Skeletal muscle tissue (tissue), 4 donors: ENCODE results near the gene SYNPO. TPM values are rescaled to one million over a fixed set of nuclear protein-coding genes. Genes with fewer than 3 reads are reported as not detected.

ENCODE experiments used
- H3K27ac ChIP-seq: one replicate; pipeline ENCODE4 v1.7.0; 2013; ENCODE audit warnings: mild to moderate bottlenecking, low read depth, low read length, inconsistent platforms
- H3K27me3 ChIP-seq, 3 donors: one replicate each; pipeline ENCODE4 v1.7.0; 2013; ENCODE audit warnings: low read length in 3 of 3; ENCODE audit not compliant: control insufficient read depth in 3 of 3, insufficient read depth in 3 of 3
- H3K36me3 ChIP-seq, 3 donors: one replicate each; pipeline ENCODE4 v1.7.0; 2013; ENCODE audit warnings: low read length in 3 of 3; ENCODE audit not compliant: control insufficient read depth in 3 of 3, insufficient read depth in 3 of 3
- H3K4me1 ChIP-seq, 3 donors: one replicate each; pipeline ENCODE4 v1.7.0; 2013; ENCODE audit warnings: low read length in 3 of 3, mild to moderate bottlenecking in 3 of 3; ENCODE audit not compliant: control insufficient read depth in 3 of 3, insufficient read depth in 3 of 3
- H3K4me3 ChIP-seq, 3 donors: one replicate each; pipeline ENCODE4 v1.7.0; 2013; ENCODE audit warnings: low read length in 3 of 3
- H3K9ac ChIP-seq, 3 donors: one replicate each; pipeline ENCODE4 v1.7.0; 2013; ENCODE audit warnings: low read length in 3 of 3, mild to moderate bottlenecking in 3 of 3, moderate library complexity in 2 of 3, low read depth in 1 of 3
- H3K9me3 ChIP-seq, 3 donors: one replicate each; pipeline ENCODE4 v1.7.0; 2013; ENCODE audit warnings: low read length in 3 of 3; ENCODE audit not compliant: control insufficient read depth in 3 of 3
- total RNA-seq: library from RNA; depleted of rRNA; stranded (reverse); fragments of >200 nt; gene quantifications from one replicate; pipeline ENCODE4 v1.2.3, GENCODE V29; 2014
- donor health status: Osteomylitis.

The SYNPO gene
- total RNA-seq, 1 donor from 2014 or later = 6.3 TPM

DNA sequence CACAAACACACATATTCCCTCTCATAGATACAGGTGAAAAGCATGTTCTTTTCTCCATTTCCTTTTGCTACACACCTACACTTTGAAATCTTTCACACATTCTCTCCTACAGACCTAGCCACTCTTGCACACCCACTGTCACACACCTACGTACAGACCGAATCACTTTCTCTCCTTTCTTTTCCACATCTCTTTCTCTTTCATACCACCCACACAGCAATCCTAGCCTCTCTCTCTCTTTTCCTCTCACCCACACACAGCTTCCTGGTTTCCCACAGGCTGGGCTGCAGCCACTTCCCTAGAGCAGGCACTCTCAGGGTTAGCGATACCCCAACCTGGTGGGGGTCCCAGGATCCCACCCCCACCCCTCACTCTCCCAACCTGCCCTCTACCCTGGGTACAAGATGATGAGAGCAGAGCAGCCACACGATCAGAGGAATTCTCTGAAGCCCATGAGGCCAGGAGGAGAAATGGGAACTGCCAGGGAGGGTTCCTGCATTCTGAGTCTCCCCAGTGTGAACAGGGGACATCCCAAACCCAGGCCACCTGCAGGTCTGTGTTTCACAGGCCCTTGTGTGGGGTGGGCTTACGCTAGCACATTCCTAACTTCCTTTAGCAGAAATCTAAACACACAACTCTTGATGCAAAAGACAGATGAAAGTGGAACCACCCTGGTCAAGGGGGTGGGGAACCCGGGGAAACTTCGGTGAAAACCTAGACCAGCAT, 17.1 kb upstream of the SYNPO start:
- H3K4me1 ChIP-seq = peaks cover 47 to 79% (median 64%) of the 10 kb centered on the region in 3 donors
- peak overlapping the region; percentile 10 to 84 (median 39) for H3K9ac ChIP-seq
- no peaks in the 10 kb centered on the region for H3K27me3 ChIP-seq
- H3K4me3 ChIP-seq = peak overlapping the region in 1 of 3 donors; percentile 70
- H3K9me3 ChIP-seq = no peaks in the 10 kb centered on the region
- peak overlapping the region; percentile 72 for H3K27ac ChIP-seq
- peaks cover 0 to 20% (median 5%) of the 10 kb centered on the region in 3 donors for H3K36me3 ChIP-seq

- Histone ChIP-seq H3K27me3 (no peaks in the 10 kb centered on the region), H3K36me3 (peaks cover 0 to 20% (median 5%) of the 10 kb centered on the region in 3 donors), H3K9me3 (no peaks in the 10 kb centered on the region), H3K9ac (peak overlapping the region; percentile 51 to 84 (median 72)), H3K27ac (peak overlapping the region; percentile 72), H3K4me1 (peaks cover 47 to 79% (median 64%) of the 10 kb centered on the region in 3 donors), H3K4me3 (peak overlapping the region; percentile 57 to 70 (median 59))
Measured at GRCh38 chr5:150623878-150624216, 16.6 kb upstream of the SYNPO start.

- peaks cover 0 to 21% (median 5%) of the 10 kb centered on the region in 3 donors for H3K36me3 ChIP-seq
- H3K4me3 ChIP-seq = peak overlapping the region; percentile 66 to 96 (median 96)
- H3K9ac ChIP-seq = peak overlapping the region; percentile 97 to 100 (median 100)
- no peaks in the 10 kb centered on the region for H3K9me3 ChIP-seq
- H3K27ac ChIP-seq = peak overlapping the region; percentile 100
- H3K27me3 ChIP-seq = no peaks in the 10 kb centered on the region
- peaks cover 47 to 79% (median 64%) of the 10 kb centered on the region in 3 donors for H3K4me1 ChIP-seq
Measured at GRCh38 chr5:150624334-150625163, 15.9 kb upstream of the SYNPO start.

- H3K9ac ChIP-seq = peak overlapping the region; percentile 97 to 100 (median 100)
Measured at GRCh38 chr5:150625164-150625535, 15.3 kb upstream of the SYNPO start.

DNA sequence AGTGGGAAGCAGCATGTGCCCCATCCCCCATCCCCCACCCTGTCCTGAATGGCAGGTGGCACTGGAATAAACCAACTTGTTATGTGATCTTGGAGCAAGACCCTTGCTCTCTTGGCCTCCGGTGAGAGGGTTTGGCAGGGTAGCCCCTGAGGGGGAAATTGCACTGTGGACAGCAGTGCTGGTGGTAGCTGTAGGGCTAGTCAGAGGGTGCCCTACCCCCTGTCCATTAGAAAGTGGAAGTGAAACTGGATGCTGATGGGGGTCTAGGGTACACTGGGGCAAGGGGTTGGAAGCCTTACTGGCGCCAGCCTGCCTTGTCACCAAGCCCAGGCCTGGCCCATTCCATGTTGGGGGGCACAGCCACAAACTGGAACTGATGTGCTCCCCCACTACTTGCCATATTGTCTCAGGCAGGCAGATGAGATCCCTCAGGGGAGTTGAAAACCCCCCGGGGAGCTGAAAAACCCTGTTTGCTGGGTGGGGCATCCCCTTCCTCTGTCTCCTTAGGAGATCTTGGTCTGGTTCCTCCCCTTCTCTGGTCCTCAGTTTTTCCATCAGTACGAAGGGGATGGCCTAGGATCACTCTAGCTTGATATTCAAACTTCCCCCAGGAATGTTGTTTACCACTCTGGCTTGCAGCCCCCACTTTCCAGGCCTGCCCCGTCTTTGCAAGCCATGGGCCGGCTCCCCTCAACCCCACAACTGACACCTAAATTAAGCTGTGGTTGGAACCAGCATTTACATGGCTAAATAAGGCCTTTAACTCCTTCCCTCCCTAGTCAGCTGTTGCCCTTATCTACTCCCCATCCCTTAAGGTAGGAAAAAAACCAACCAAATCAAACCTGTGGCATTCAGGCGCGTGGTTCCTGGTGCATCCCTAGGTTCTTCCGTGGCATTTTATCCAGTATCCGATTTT, 14.4 kb upstream of the SYNPO start:
- Histone ChIP-seq H3K4me3 (peak overlapping the region; percentile 66 to 96 (median 96)), H3K4me1 (peaks cover 59 to 90% (median 75%) of the 10 kb centered on the region in 3 donors), H3K9me3 (no peaks in the 10 kb centered on the region), H3K36me3 (peaks cover 0 to 26% (median 10%) of the 10 kb centered on the region in 3 donors), H3K27ac (peak overlapping the region; percentile 100), H3K9ac (peak overlapping the region; percentile 97 to 100 (median 100)), H3K27me3 (no peaks in the 10 kb centered on the region)

More at GRCh38 chr5:150625164-150625535, 15.3 kb upstream of the SYNPO start:
- Histone ChIP-seq H3K36me3 (peaks cover 0 to 26% (median 8%) of the 10 kb centered on the region in 3 donors), H3K27ac (peak overlapping the region; percentile 100), H3K4me1 (peaks cover 49 to 81% (median 66%) of the 10 kb centered on the region in 3 donors), H3K27me3 (no peaks in the 10 kb centered on the region), H3K9me3 (no peaks in the 10 kb centered on the region), H3K4me3 (peak overlapping the region; percentile 66 to 96 (median 96))

DNA sequence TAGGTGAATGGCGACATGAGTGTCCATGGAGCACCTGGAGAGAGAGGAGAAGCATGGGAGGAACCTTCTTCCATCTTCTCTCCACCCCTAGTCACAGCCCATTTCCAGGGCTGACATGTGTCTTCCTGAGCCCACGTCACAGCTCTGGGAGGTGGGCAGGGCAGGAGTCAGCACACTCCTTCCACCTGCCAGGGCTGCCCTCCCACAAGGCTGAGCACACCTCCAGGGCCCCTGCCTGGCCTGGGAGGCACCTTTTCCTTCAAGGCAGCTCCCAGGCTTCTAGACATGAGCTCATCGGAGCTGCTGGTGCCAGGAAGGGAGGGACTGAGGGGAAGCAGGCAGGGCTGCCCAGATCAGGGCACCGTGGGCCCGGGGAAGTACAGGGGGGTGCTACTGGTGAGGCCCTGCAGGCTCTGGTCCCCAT, 13.6 kb upstream of the SYNPO start:
- Histone ChIP-seq H3K4me1 (peaks cover 62 to 94% (median 80%) of the 10 kb centered on the region in 3 donors), H3K9me3 (no peaks in the 10 kb centered on the region), H3K4me3 (peak overlapping the region; percentile 66 to 96 (median 96)), H3K27me3 (no peaks in the 10 kb centered on the region), H3K27ac (peak overlapping the region; percentile 100), H3K9ac (peak overlapping the region; percentile 97 to 100 (median 100)), H3K36me3 (peaks cover 0 to 22% (median 10%) of the 10 kb centered on the region in 3 donors)

DNA sequence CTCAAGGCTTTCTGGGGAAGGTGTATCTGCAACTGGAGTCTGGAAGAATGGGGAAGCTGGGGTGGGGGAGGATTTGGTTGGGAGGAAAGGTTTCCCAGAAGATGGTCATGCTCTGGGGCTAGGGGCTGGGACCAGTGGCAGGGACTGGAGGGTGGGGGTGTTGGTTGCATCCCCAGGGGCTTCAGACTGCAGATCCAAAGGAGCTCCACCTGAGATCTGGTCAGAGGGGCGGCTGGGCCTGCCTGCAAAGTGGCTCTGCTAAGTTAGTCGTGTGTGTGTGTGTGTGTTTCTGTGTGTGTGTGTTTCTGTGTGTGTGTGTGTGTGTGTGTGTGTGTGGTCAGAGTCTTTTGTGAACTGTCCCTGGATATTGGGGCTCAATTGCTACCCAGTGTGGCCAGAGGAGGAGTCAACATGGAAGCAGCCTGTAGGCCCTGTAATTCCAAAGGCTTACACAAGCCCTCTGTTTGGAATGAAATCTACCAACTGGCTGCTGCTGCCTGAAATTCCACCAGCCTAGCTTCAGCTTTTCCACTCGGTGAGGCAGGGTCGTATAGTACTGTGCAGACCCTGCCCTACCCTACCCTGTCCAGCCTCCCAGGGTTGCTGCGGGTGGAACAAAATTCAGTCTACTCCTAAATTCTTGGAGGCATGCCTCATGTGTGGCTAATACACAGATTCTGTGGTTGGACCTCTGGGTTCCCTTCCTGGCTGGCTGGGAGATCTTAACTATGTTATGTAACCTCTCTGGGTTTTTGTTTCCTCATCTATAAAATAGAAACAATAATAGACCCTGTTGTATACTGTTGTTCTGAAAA, 12.5 kb upstream of the SYNPO start:
- Histone ChIP-seq H3K4me1 (peaks cover 71 to 94% (median 81%) of the 10 kb centered on the region in 3 donors), H3K4me3 (peak overlapping the region; percentile 66 to 96 (median 96)), H3K27ac (peak overlapping the region; percentile 100), H3K9me3 (no peaks in the 10 kb centered on the region), H3K9ac (peak overlapping the region; percentile 97 to 100 (median 100)), H3K27me3 (no peaks in the 10 kb centered on the region), H3K36me3 (peaks cover 0 to 14% (median 5%) of the 10 kb centered on the region in 3 donors)

DNA sequence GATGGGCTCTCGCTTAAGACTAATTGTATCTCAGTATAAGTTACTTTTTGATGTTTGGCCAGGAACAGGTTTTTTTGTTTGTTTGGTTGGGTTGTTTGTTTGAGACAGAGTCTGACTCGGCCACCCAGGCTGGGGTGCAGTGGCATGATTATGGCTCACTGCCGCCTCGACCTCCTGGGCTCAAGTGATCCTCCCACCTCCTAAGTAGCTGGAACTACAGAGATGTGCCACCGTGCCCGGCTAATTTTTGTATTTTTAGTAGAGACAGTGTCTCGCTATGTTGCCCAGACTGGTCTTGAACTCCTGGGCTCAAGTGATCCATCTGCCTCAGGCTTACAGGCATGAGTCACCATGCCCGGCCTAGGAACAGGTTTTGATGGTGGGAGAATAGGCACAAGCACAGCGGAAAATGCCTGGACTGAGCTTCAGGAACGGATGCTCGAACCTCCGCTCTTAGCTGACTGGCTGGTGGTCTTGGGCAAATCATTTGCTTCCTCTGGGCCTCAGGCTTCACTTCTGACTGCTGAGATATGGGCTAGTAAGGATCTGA, 11.4 kb upstream of the SYNPO start:
- Histone ChIP-seq H3K4me3 (peak overlapping the region in 2 of 3 donors; percentile 19 to 31), H3K36me3 (peaks cover under 1 to 14% (median 6%) of the 10 kb centered on the region in 3 donors), H3K27ac (peak overlapping the region; percentile 100), H3K9me3 (no peaks in the 10 kb centered on the region), H3K4me1 (peaks cover 77 to 92% (median 78%) of the 10 kb centered on the region in 3 donors), H3K9ac (peak overlapping the region; percentile 27 to 100 (median 55)), H3K27me3 (no peaks in the 10 kb centered on the region)
